HK-2 (cell line): Measurements from ENCODE around the gene NMD3.
"Not testable (repeated sequence)": the region's sequence is repeated elsewhere in the genome, so short reads cannot be mapped to it uniquely, and the experiment has no call there.

ENCODE experiments used
- DNase-seq: peaks from one replicate; pipeline ENCODE4 v3.0.0-alpha.2; 2018; ENCODE audit not compliant: unreplicated experiment

The NMD3 gene

GRCh38 chr3:161220850-161221753 is at the start of gene NMD3:
TSS of gene NMD3 (plus strand) at chr3:161221311. CDS start at chr3:161222014, 703 bp downstream.
- peak; percentile 97 for DNase-seq

- DNase-seq: no peak
These were observed 49.2 kb upstream of the NMD3 start for GRCh38 chr3:161171639-161172552.

GRCh38 chr3:161175506-161175905 is 45.6 kb upstream of the NMD3 start:
- DNase-seq: no peak

- DNase-seq: no peak
These were observed 43.1 kb upstream of the NMD3 start for GRCh38 chr3:161177991-161178390.

- not testable (repeated sequence) for DNase-seq
These were observed 39.7 kb upstream of the NMD3 start for GRCh38 chr3:161181371-161181770.

- no peak for DNase-seq
These were observed 34.1 kb upstream of the NMD3 start for GRCh38 chr3:161187046-161187445.

GRCh38 chr3:161197855-161198850 is 23.0 kb upstream of the NMD3 start:
- DNase-seq: no peak

- DNase-seq: no peak
These were observed 21.2 kb upstream of the NMD3 start for GRCh38 chr3:161199926-161200325.

- DNase-seq: no peak
These were observed 17.5 kb upstream of the NMD3 start for GRCh38 chr3:161203485-161204098.

GRCh38 chr3:161208931-161209330 is 12.2 kb upstream of the NMD3 start:
- DNase-seq: no peak

GRCh38 chr3:161212171-161212771 is 8.8 kb upstream of the NMD3 start:
- no peak for DNase-seq

- no peak for DNase-seq
These were observed 8.2 kb upstream of the NMD3 start for GRCh38 chr3:161212906-161213305.

GRCh38 chr3:161213644-161214043 is 7.5 kb upstream of the NMD3 start:
- DNase-seq: no peak

- no peak for DNase-seq
These were observed 5.9 kb upstream of the NMD3 start for GRCh38 chr3:161215185-161215584.

GRCh38 chr3:161217496-161217895 is 3.6 kb upstream of the NMD3 start:
- DNase-seq: peak; percentile 13

GRCh38 chr3:161219495-161219894 is 1.6 kb upstream of the NMD3 start:
- DNase-seq: no peak

- DNase-seq: no peak
These were observed 892 bp downstream of the NMD3 start for GRCh38 chr3:161221806-161222600.

GRCh38 chr3:161222662-161223061 is 1.6 kb downstream of the NMD3 start:
- no peak for DNase-seq

- DNase-seq: no peak
These were observed 3.7 kb downstream of the NMD3 start for GRCh38 chr3:161224786-161225185.
